Measurements from ENCODE around the gene PES1.
"Not testable (repeated sequence)": the region's sequence is repeated elsewhere in the genome, so short reads cannot be mapped to it uniquely, and the experiment has no call there.

The PES1 gene

DNA sequence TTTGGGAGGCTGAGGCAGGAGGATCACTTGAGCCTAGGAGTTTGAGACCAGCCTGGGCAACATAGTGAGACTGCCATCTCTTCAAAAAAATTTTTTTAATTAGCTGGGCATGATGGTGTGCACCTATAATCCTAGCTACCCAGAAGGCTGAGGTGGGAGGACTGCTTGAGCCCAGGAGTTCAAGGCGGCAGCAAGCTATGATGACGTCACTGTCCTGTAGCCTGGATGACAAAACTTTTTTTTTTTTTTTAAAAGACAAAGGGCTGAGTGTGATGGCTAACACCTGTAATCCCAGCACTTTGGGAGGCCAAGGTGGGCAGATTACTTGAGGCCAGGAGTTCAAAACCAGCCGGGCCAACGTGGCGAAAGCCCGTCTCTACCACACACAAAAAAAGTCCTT lies 28.2 kb upstream of the PES1 start:
- peaks cover 12% of the 10 kb centered on the region for H3K27me3 Mint-ChIP-seq
- not testable (repeated sequence) for H3K9me3 Mint-ChIP-seq; DNase-seq (ENCODE audit: low spot score in 2 of 2); H3K4me3 Mint-ChIP-seq; ATAC-seq (replicated peaks; ENCODE audit: extremely low read depth, poor library complexity, severe bottlenecking); H3K36me3 Mint-ChIP-seq (ENCODE audit: insufficient read depth); H3K4me1 Mint-ChIP-seq; H3K27ac Mint-ChIP-seq (ENCODE audit: low read depth)

DNA sequence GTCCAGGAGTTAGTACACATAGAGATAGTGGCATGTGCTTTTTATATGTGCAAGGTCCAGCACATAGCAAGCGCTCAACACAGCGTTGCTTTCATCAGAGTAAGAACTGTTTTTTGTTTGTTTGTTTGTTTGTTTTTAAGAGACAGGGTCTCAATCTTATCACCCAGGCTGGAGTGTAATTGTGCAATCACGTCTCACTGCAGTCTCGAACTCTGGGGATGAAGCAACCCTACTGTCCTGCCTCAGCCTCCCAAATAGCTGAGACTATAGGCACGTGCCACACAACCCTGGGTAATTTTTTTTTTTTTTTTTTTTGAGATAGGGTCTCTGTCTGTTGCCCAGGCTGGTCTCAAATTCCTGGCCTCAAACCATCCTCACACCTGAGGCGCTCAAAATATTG lies 26.1 kb upstream of the PES1 start:
- no peak overlapping the region for H3K4me3 Mint-ChIP-seq
- no peaks in the 10 kb centered on the region for H3K4me1 Mint-ChIP-seq
- H3K9me3 Mint-ChIP-seq: no peaks in the 10 kb centered on the region
- DNase-seq (ENCODE audit: low spot score in 2 of 2): no peak
- H3K27ac Mint-ChIP-seq (ENCODE audit: low read depth): no peak overlapping the region
- peaks cover 14% of the 10 kb centered on the region for H3K27me3 Mint-ChIP-seq
- no peaks in the 10 kb centered on the region for H3K36me3 Mint-ChIP-seq (ENCODE audit: insufficient read depth)
- no peak for ATAC-seq (replicated peaks; ENCODE audit: extremely low read depth, poor library complexity, severe bottlenecking)

DNA sequence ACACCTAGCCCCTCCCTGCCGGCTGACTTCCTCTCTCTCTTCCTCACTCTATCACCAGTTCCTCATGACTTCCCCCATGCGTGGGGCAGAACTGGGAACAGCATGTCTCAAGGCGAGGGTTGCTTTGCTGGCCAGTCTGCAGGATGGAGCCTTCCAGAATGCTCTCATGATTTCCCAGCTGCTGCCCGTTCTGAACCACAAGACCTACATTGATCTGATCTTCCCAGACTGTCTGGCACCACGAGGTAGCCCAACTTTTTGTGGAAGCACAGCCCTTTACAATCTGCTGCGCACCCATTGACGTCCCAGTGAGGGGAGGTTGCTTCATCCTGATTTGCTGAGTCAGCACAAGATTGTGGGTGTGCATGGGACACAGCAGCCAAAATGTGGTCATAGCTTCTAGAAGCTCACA lies 23.8 kb upstream of the PES1 start:
- ATAC-seq (replicated peaks; ENCODE audit: extremely low read depth, poor library complexity, severe bottlenecking): no peak
- H3K27ac Mint-ChIP-seq (ENCODE audit: low read depth): no peak overlapping the region
- H3K27me3 Mint-ChIP-seq: peaks cover 26% of the 10 kb centered on the region
- H3K4me3 Mint-ChIP-seq: no peak overlapping the region
- H3K9me3 Mint-ChIP-seq: no peaks in the 10 kb centered on the region
- no peak for DNase-seq (ENCODE audit: low spot score in 2 of 2)
- no peaks in the 10 kb centered on the region for H3K36me3 Mint-ChIP-seq (ENCODE audit: insufficient read depth)
- H3K4me1 Mint-ChIP-seq: no peaks in the 10 kb centered on the region

DNA sequence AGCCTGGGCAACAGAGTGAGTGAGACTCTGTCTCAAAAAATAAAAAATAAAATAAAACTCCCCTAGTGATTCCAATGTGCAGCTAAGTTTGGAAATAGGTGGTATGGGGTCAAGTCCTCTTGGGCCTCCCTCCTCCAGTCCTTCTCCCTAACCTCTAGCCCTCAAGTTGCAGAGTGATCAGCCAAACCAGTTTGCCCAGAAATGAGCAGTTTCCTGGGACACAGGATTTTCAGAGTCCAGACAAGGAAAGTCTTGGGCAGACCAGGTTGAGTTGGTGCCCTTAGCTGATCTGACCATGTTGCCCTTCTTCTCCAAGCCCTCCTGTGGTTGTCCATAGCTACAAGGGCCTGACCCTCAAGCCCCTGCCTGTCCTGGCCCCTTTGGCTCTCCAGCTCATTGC lies 23.2 kb upstream of the PES1 start:
- ATAC-seq (replicated peaks; ENCODE audit: extremely low read depth, poor library complexity, severe bottlenecking) (no peak), DNase-seq (ENCODE audit: low spot score in 2 of 2) (no peak)
- Mint-ChIP-seq H3K27ac (ENCODE audit: low read depth) (no peak overlapping the region), H3K4me1 (no peaks in the 10 kb centered on the region), H3K4me3 (no peak overlapping the region), H3K9me3 (no peaks in the 10 kb centered on the region), H3K27me3 (peaks cover 33% of the 10 kb centered on the region), H3K36me3 (ENCODE audit: insufficient read depth) (no peaks in the 10 kb centered on the region)

DNA sequence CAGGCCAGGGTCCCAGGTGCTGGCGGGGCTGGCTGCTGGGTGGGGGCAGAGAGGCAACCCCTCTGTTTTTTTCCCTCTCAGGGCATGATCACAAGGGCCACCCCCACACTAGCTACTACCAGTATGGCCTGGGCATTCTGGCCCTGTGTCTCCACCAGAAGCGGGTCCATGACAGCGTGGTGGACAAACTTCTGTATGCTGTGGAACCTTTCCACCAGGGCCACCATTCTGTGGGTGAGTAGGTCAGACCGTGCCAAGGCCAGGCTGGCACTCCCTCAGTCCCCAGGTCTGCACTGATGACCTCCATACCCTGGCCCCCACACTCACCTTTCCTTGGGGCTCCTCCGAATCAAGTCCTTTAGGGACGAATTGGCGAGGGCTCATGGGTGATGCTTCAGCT lies 22.6 kb upstream of the PES1 start:
- ATAC-seq (replicated peaks; ENCODE audit: extremely low read depth, poor library complexity, severe bottlenecking) (no peak), DNase-seq (ENCODE audit: low spot score in 2 of 2) (no peak)
- Mint-ChIP-seq H3K9me3 (no peaks in the 10 kb centered on the region), H3K36me3 (ENCODE audit: insufficient read depth) (no peaks in the 10 kb centered on the region), H3K4me1 (no peaks in the 10 kb centered on the region), H3K27me3 (peaks cover 39% of the 10 kb centered on the region), H3K4me3 (no peak overlapping the region), H3K27ac (ENCODE audit: low read depth) (no peak overlapping the region)

DNA sequence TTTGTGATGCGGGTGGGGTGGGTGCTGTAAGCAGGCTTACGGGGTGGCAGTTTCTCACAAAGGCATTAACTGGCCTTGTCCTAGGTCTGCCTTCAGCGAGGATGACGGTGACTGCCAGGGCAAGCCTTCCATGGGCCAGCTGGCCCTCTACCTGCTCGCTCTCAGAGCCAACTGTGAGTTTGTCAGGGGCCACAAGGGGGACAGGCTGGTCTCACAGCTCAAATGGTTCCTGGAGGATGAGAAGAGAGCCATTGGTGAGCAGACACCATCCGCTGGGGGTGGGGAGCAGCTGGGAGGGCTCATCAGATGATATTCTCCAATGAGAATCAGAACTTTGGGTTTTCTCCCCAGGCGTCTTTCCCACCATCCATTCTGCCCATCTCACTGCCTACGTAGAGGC lies 21.1 kb upstream of the PES1 start:
- H3K4me1 Mint-ChIP-seq: no peaks in the 10 kb centered on the region
- H3K36me3 Mint-ChIP-seq (ENCODE audit: insufficient read depth): no peaks in the 10 kb centered on the region
- DNase-seq (ENCODE audit: low spot score in 2 of 2): no peak
- H3K9me3 Mint-ChIP-seq: no peaks in the 10 kb centered on the region
- no peak overlapping the region for H3K27ac Mint-ChIP-seq (ENCODE audit: low read depth)
- no peak overlapping the region for H3K4me3 Mint-ChIP-seq
- H3K27me3 Mint-ChIP-seq: peaks cover 51% of the 10 kb centered on the region
- no peak for ATAC-seq (replicated peaks; ENCODE audit: extremely low read depth, poor library complexity, severe bottlenecking)

DNA sequence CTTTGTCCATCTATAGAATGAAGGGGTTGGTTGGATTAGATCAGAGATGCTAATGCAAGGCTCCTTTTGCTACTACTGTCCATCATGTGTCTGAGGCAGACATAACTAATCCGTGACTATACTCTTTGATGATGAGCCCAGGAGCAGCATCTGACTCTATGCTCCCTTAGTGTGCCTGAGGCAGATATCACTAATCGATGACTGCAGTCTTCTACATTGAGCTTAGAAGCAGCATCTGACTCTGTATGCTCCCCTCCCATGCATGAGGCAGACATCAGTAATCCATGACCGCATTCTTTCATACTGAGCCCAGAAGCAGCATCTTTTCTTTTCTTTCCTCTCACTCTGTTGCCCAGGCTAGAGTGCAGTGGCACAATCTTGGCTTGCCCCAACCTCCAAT lies 19.5 kb upstream of the PES1 start:
- Mint-ChIP-seq H3K4me1 (peaks cover 9% of the 10 kb centered on the region), H3K27ac (ENCODE audit: low read depth) (no peak overlapping the region), H3K36me3 (ENCODE audit: insufficient read depth) (no peaks in the 10 kb centered on the region), H3K27me3 (peaks cover 59% of the 10 kb centered on the region), H3K9me3 (no peaks in the 10 kb centered on the region), H3K4me3 (no peak overlapping the region)
- ATAC-seq (replicated peaks; ENCODE audit: extremely low read depth, poor library complexity, severe bottlenecking): no peak
- DNase-seq (ENCODE audit: low spot score in 2 of 2): no peak

DNA sequence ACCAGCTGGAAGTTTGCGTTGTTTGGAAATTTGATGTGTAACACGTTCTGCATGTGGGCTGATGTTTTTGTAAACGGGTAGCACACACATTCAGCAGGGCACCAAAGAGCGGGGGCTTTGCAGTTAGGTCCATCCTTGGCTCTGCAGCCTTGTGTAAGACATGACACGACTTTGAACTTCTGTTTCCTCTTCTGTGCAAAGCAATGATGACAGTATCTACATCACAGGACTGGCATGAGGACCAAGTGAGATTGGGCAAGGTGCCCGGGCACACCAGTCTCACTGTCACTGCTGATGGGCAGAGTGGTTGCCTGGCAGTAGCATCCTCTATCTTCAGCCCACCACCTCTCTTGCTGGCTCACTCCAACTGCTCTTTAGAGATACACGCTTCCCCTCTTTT lies 18.6 kb upstream of the PES1 start:
- H3K4me1 Mint-ChIP-seq: peaks cover 14% of the 10 kb centered on the region
- H3K27me3 Mint-ChIP-seq: peaks cover 50% of the 10 kb centered on the region
- H3K27ac Mint-ChIP-seq (ENCODE audit: low read depth): no peak overlapping the region
- no peaks in the 10 kb centered on the region for H3K36me3 Mint-ChIP-seq (ENCODE audit: insufficient read depth)
- no peaks in the 10 kb centered on the region for H3K9me3 Mint-ChIP-seq
- no peak for DNase-seq (ENCODE audit: low spot score in 2 of 2)
- H3K4me3 Mint-ChIP-seq: no peak overlapping the region
- ATAC-seq (replicated peaks; ENCODE audit: extremely low read depth, poor library complexity, severe bottlenecking): no peak

DNA sequence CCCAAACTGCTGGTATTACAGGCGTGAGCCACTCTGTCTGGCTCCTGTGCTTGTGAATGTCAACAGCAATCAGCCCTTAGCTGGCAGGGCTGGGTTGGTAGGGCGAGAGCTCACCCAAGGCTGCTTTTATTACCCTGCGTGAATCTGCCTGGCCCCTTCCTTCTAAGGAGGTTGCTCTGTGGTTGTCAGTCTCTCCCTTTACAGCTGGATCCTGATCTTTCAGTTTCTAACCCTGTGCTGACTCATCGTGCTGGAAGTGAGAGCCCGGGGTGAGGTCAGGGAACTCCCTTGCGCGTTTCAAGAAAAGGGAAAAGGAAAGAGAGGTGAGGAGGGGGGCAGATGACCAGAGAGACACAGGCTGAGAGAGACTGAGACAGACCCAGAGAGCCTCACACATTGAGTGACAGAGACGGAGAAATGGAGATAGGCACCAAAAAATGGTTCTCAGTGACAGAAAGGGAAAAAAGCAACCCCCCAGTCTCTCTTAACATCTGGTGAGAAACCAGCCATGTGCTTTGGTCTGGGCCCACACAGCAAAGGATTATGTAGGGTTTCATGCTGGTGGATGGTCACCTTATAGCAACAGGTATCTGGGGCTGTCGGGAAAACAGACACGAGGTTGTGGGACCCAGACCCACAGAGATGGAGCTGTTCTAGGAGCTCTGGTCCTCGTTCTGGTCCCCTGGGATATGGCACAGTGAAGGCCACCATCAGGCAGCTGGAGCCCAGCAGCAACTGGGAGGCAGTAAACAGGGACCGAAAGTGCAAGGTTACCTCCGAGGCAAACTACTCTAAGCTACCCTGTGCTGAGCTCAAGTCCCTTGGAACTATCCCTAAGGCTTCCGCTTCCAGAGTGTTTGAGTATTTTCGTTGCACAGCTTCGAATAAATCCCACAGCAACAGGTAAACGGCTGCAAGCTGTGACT lies 17.8 kb upstream of the PES1 start:
- H3K4me3 Mint-ChIP-seq: no peak overlapping the region
- no peaks in the 10 kb centered on the region for H3K9me3 Mint-ChIP-seq
- no peaks in the 10 kb centered on the region for H3K36me3 Mint-ChIP-seq (ENCODE audit: insufficient read depth)
- ATAC-seq (replicated peaks; ENCODE audit: extremely low read depth, poor library complexity, severe bottlenecking): no peak
- no peak overlapping the region for H3K27ac Mint-ChIP-seq (ENCODE audit: low read depth)
- peaks cover 15% of the 10 kb centered on the region for H3K4me1 Mint-ChIP-seq
- no peak for DNase-seq (ENCODE audit: low spot score in 2 of 2)
- peaks cover 44% of the 10 kb centered on the region for H3K27me3 Mint-ChIP-seq

DNA sequence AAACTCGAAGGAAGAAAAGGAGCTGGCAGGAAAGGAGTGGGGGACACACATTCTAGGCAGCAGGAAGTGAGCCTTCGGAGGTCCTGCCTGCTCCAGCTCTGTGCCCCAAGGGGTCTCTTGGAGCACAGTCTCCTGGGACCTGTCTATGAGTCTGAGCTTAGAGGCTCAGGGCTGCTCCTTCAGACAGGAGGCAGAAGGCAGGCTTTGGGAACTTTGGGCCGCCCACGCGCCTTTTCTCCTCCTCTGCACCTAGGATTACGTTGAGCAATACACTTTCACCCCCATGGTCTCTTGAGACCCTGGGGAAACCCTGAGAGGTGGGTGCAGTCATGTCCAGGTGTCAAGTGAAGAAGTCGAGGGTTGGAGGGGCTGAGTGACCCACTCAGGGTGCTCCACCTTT lies 16.2 kb upstream of the PES1 start:
- no peak for ATAC-seq (replicated peaks; ENCODE audit: extremely low read depth, poor library complexity, severe bottlenecking)
- Mint-ChIP-seq H3K4me3 (no peak overlapping the region), H3K27ac (ENCODE audit: low read depth) (no peak overlapping the region), H3K27me3 (peaks cover 44% of the 10 kb centered on the region), H3K36me3 (ENCODE audit: insufficient read depth) (no peaks in the 10 kb centered on the region), H3K9me3 (no peaks in the 10 kb centered on the region), H3K4me1 (peaks cover 15% of the 10 kb centered on the region)
- no peak for DNase-seq (ENCODE audit: low spot score in 2 of 2)

DNA sequence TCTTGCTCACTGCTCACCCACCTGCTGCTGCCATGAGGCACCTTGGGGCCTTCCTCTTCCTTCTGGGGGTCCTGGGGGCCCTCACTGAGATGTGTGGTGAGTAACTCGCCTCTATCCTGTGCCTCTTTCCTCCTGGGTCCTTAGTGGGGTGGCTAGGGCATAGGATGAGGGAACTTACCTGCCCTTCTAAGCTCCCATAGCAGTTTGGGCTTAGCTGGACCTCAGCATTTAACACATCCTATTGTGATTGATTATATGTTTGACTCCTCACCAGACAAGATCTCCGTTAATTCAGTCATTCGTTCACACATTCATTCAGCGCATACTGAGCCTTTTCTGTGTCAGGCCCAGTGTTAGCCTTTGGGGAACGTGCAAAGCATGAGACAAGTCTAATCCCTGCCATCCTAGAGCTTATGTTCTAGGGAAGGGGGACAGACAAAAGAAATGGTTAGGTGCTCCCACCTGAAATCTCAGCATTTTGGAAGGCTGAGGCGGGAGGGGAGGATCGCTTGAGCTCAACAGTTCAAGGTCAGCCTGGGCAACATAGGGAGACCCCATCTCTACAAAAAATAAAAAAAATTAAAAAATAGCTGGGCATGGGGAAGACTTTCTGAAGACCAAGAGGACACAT lies 15.7 kb upstream of the PES1 start:
- no peak for DNase-seq (ENCODE audit: low spot score in 2 of 2)
- H3K9me3 Mint-ChIP-seq: no peaks in the 10 kb centered on the region
- no peaks in the 10 kb centered on the region for H3K36me3 Mint-ChIP-seq (ENCODE audit: insufficient read depth)
- H3K4me3 Mint-ChIP-seq: peak overlapping the region; percentile 78
- peaks cover 44% of the 10 kb centered on the region for H3K27me3 Mint-ChIP-seq
- no peak for ATAC-seq (replicated peaks; ENCODE audit: extremely low read depth, poor library complexity, severe bottlenecking)
- no peak overlapping the region for H3K27ac Mint-ChIP-seq (ENCODE audit: low read depth)
- peaks cover 15% of the 10 kb centered on the region for H3K4me1 Mint-ChIP-seq

DNA sequence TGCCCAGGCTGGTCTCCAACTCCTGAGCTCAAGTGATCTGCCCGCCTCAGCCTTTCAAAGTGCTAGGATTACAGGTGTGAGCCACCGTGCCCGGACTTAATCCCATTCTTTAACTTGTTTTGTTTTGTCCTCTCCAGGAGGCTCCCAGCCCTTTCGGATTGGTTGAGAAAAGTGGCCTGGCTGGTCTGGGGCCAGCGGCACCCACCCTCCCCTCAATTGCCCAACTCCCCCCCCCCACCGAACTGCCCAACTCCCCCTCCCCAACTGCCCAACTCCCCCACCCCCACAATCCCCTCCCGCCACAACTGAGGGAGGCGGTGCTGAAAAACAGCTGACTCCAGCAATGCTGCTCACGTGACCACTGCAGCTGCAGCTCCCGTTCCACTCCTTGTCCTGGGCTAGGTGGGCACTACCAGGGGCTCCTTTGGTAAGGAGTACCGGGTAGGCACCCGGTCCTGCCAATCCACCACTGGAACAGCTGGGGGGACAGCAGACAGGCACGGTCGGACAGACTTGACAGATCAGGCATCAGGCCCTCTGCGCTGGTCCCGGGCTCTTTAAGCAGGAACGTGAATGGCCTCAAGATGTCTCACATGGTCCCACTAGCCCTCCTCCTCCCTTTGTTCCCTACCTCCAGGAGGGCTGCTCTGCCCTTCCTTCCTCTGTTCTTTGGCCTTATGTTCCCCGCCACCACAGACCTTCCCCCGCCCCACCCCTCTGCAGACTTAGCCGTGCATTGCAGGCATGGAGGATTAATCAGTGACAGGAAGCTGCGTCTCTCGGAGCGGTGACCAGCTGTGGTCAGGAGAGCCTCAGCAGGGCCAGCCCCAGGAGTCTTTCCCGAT lies 15.0 kb upstream of the PES1 start, which contains the start of gene TCN2:
Gene TCN2 (plus strand): TSS at position 720 of the 845 bp plus-strand sequence. CDS start 158 bp downstream, outside the sequence.
- Mint-ChIP-seq H3K36me3 (ENCODE audit: insufficient read depth) (no peaks in the 10 kb centered on the region), H3K4me1 (peaks cover 15% of the 10 kb centered on the region), H3K27me3 (peaks cover 43% of the 10 kb centered on the region), H3K27ac (ENCODE audit: low read depth) (peak within 1 kb of the TSS; percentile 51), H3K4me3 (peak within 1 kb of the TSS; percentile 78), H3K9me3 (no peaks in the 10 kb centered on the region)
- no peak for DNase-seq (ENCODE audit: low spot score in 2 of 2)
- ATAC-seq (replicated peaks; ENCODE audit: extremely low read depth, poor library complexity, severe bottlenecking): no peak
